HepG2 (cell line): Measurements from ENCODE around the gene SNX19. TPM values are rescaled to one million over a fixed set of nuclear protein-coding genes. Genes with fewer than 3 reads are reported as not detected.

Experiments used
- ATAC-seq: fragments of 200-7000 bp; cut with Tn5 transposase; 3 replicates; pipeline ENCODE4 v1.9.1; 2020; ENCODE audit warnings: mild to moderate bottlenecking, moderate library complexity
- BruUV-seq: library from RNA; stranded (reverse); fragments of 400-500 nt; replicated peaks from 2 replicates; lab custom pipeline; 2021; lab: Mats Ljungman, UMichigan
- CTCF ChIA-PET: fragments of 300-600 bp; formaldehyde crosslinking; extraction: SDS; loops from one replicate; lab custom pipeline; 2021; ENCODE audit warnings: low total read pairs, inconsistent platforms, low intra/inter-chr PET ratio; lab: Yijun Ruan, JAX
- POLR2A ChIA-PET: fragments of 350-600 bp; sonication (Branson Sonifier 250); formaldehyde crosslinking; loops from one replicate; lab custom pipeline; 2020; ENCODE audit warnings: antibody characterized with exemption, inconsistent platforms; lab: Yijun Ruan, JAX
- DNase-seq: peaks from one replicate; pipeline ENCODE4 v3.0.0-alpha.2; 2015; ENCODE audit warnings: low spot score
- FAIRE-seq: peaks from 3 replicates; lab custom pipeline; 2011; peaks lifted over from hg19 to GRCh38; lab: Jason Lieb, UNC
- H2AFZ ChIP-seq: one replicate; pipeline ENCODE4 v1.6.1; 2011; ENCODE audit warnings: low read length, inconsistent platforms
- H3K27ac ChIP-seq: fragments of 300-600 bp; 3 replicates; pipeline ENCODE4 v1.8.0; 2011; ENCODE audit warnings: mixed run types, mild to moderate bottlenecking, mixed read lengths, low read length, inconsistent platforms; ENCODE audit not compliant: insufficient read depth; ENCODE audit errors: extremely low read length
- H3K27me3 ChIP-seq, 2 experiments: fragments of 200-600 bp in 1 of 2; 2 replicates in 1 of 2; 3 replicates in 1 of 2; pipeline versions ENCODE4 v1.6.0 to v1.8.0; 2011; ENCODE audit warnings: low read length in 2 of 2, mild to moderate bottlenecking in 2 of 2, moderate library complexity in 2 of 2, inconsistent platforms in 1 of 2; ENCODE audit not compliant: insufficient read depth in 2 of 2, control insufficient read depth in 1 of 2
- H3K36me3 ChIP-seq, 2 experiments: fragments of 200-600 bp in 1 of 2; replicated peaks in 1 of 2; 2 replicates in 1 of 2; 3 replicates in 1 of 2; pipeline versions ENCODE4 v1.5.1 to v1.8.0; 2011; ENCODE audit warnings: low read length in 2 of 2, inconsistent platforms in 1 of 2; ENCODE audit not compliant: insufficient read depth in 2 of 2, control insufficient read depth in 1 of 2
- H3K4me1 ChIP-seq: 2 replicates; pipeline ENCODE4 v1.5.1; 2012; ENCODE audit warnings: low read length, inconsistent platforms; ENCODE audit not compliant: insufficient read depth
- H3K4me2 ChIP-seq: 2 replicates; pipeline ENCODE4 v1.6.0; 2011; ENCODE audit warnings: low read depth, low read length, inconsistent platforms
- H3K4me3 ChIP-seq, 3 experiments: fragments of 200-600 bp in 1 of 3; sonication (generic), shearing (Covaris generic) in 1 of 3; replicated peaks in 1 of 3; 2 replicates each; pipeline ENCODE4 v1.5.1; 2011 to 2016; ENCODE audit warnings: low read length in 3 of 3, inconsistent platforms in 2 of 3, low read depth in 2 of 3, mild to moderate bottlenecking in 2 of 3, control low read depth in 1 of 3, mixed read lengths in 1 of 3; ENCODE audit not compliant: insufficient read depth in 1 of 3
- H3K79me2 ChIP-seq: one replicate; pipeline ENCODE4 v1.6.1; 2011; ENCODE audit warnings: low read length, inconsistent platforms; ENCODE audit not compliant: insufficient read depth
- H3K9ac ChIP-seq: 2 replicates; pipeline ENCODE4 v1.6.0; 2011; ENCODE audit warnings: mild to moderate bottlenecking, low read depth, low read length, inconsistent platforms; ENCODE audit not compliant: insufficient read depth
- H3K9me3 ChIP-seq: 2 replicates; pipeline ENCODE4 v1.5.1; 2012; ENCODE audit warnings: mild to moderate bottlenecking, low read length
- H4K20me1 ChIP-seq: 2 replicates; pipeline ENCODE4 v1.6.0; 2011; ENCODE audit warnings: inconsistent platforms, mild to moderate bottlenecking, low read length, moderate library complexity; ENCODE audit not compliant: insufficient read depth
- CBX5 ChIP-seq: sonication (generic); formaldehyde crosslinking; IDR thresholded peaks from 2 replicates; pipeline ENCODE4 v1.4.0; 2020; ENCODE audit warnings: missing genetic modification reagents, borderline replicate concordance
- GPBP1L1 ChIP-seq: sonication (generic); formaldehyde crosslinking; IDR thresholded peaks from 2 replicates; pipeline ENCODE4 v1.5.0; 2020; ENCODE audit warnings: mild to moderate bottlenecking, missing genetic modification reagents
- HHEX ChIP-seq: IDR thresholded peaks from 2 replicates; pipeline ENCODE4 v1.6.1; 2016; ENCODE audit warnings: control low read depth
- THRA ChIP-seq: sonication (generic); formaldehyde crosslinking; IDR thresholded peaks from 2 replicates; pipeline ENCODE4 v1.4.0; 2020; ENCODE audit warnings: missing genetic modification reagents, borderline replicate concordance
- ZNF12 ChIP-seq: sonication (generic); formaldehyde crosslinking; IDR thresholded peaks from 2 replicates; pipeline ENCODE4 v1.5.0; 2020; ENCODE audit warnings: missing genetic modification reagents
- ZNF251 ChIP-seq: sonication (generic); formaldehyde crosslinking; IDR thresholded peaks from 2 replicates; pipeline ENCODE4 v1.9.0; 2021; ENCODE audit warnings: mild to moderate bottlenecking, missing genetic modification reagents
- ZNF282 ChIP-seq: fragments of 450-650 bp; IDR thresholded peaks from 2 replicates; pipeline ENCODE4 v1.6.1; 2018; ENCODE audit not compliant: partially characterized antibody
- ZNF577 ChIP-seq: sonication (generic); formaldehyde crosslinking; IDR thresholded peaks from 2 replicates; pipeline ENCODE4 v1.4.0; 2020; ENCODE audit warnings: mild to moderate bottlenecking, low read depth, missing genetic modification reagents, borderline replicate concordance
- ZNF777 ChIP-seq: sonication (generic); formaldehyde crosslinking; IDR thresholded peaks from 2 replicates; pipeline ENCODE4 v1.4.0; 2020; ENCODE audit warnings: missing genetic modification reagents
- in situ Hi-C: cut with HindIII; loops from 2 replicates; pipeline ENCODE4 v1.10.0; 2017; ENCODE audit warnings: low pct_unique_long_range_greater_than_20kb; ENCODE audit not compliant: extremely low pct_ligation_motif_present
- intact Hi-C: fragments of 100-400 bp; cut with micrococcal nuclease; formaldehyde crosslinking; loops from one replicate; pipeline ENCODE4 v1.10.0; 2022; ENCODE audit not compliant: unreplicated experiment
- polyA plus RNA-seq, 8 experiments: library from polyadenylated mRNA; depleted of rRNA in 3 of 8; stranded (reverse) in 7 of 8; unstranded in 1 of 8; fragments of >200 nt; fragmentation: Illumina TruSeq in 4 of 8; extraction: Trizol in 4 of 8; gene quantifications; 2 replicates each; pipeline versions ENCODE4 v1.2.1 to v1.2.3, GENCODE V29; 2011 to 2016; ENCODE audit warnings: low read depth in 4 of 8, missing spikeins in 1 of 8, mixed read lengths in 1 of 8; ENCODE audit not compliant: insufficient read depth in 1 of 8
- total RNA-seq, 5 experiments: library from RNA; depleted of rRNA; stranded (reverse); fragments of >200 nt; fragmentation: Illumina TruSeq; extraction: Trizol; gene quantifications; 2 replicates each; pipeline ENCODE4 v1.2.3, GENCODE V29; 2016; ENCODE audit warnings: low read depth in 1 of 5

Gene SNX19
- total and polyA plus RNA-seq, 2 of the 13 experiments (the other 11 are each of a cell fraction or from before 2014, with no cell fraction given): 0.13 to 0.27 TPM

GRCh38 chr11:130839981-130840666 is 76.2 kb downstream of the SNX19 start (continued):
- no peak for TF ChIP-seq ZNF577 (CRISPR knock-in tag)
- TF ChIP-seq, all 625 proteins: peak for 0

GRCh38 chr11:130837194-130837593 is 79.1 kb downstream of the SNX19 start:
- Histone ChIP-seq H3K9me3 (no peaks in the 10 kb centered on the region), H3K27me3 (no peaks in the 10 kb centered on the region; a peak in 1 of 5 replicates), H3K9ac (no peak overlapping the region), H3K4me2 (no peak overlapping the region), H2AFZ (no peak overlapping the region), H4K20me1 (no peaks in the 10 kb centered on the region), H3K4me1 (no peaks in the 10 kb centered on the region), H3K27ac (no peak overlapping the region), H3K4me3 (no peak overlapping the region), H3K36me3 (no peaks in the 10 kb centered on the region), H3K79me2 (no peaks in the 10 kb centered on the region)
- ChIA-PET POLR2A (no interaction called here), CTCF (no interaction called here)
- intact Hi-C loops (no loop called here), in situ Hi-C loops (no loop called here)
- no TSS peak for BruUV-seq
- no peak for DNase-seq
- no peak for TF ChIP-seq THRA
- no peak for TF ChIP-seq GPBP1L1 (CRISPR knock-in tag)
- no peak for TF ChIP-seq ZNF777 (CRISPR knock-in tag)
- TF ChIP-seq ZNF282: no peak
- TF ChIP-seq CBX5 (CRISPR knock-in tag): no peak
- no peak for TF ChIP-seq ZNF251 (CRISPR knock-in tag)
- no peak for TF ChIP-seq HHEX
- TF ChIP-seq ZNF12 (CRISPR knock-in tag): no peak
- no peak for FAIRE-seq
- no peak for ATAC-seq
